ENCODE results near the gene HOMER1.

Gene HOMER1

GRCh38 chr5:79436821-79437220, 77.1 kb downstream of the HOMER1 start:
- H3K4me3 ChIP-seq (ENCODE audit: low read depth, low read length) = no peak overlapping the region
- TF ChIP-seq, protein P1, sequence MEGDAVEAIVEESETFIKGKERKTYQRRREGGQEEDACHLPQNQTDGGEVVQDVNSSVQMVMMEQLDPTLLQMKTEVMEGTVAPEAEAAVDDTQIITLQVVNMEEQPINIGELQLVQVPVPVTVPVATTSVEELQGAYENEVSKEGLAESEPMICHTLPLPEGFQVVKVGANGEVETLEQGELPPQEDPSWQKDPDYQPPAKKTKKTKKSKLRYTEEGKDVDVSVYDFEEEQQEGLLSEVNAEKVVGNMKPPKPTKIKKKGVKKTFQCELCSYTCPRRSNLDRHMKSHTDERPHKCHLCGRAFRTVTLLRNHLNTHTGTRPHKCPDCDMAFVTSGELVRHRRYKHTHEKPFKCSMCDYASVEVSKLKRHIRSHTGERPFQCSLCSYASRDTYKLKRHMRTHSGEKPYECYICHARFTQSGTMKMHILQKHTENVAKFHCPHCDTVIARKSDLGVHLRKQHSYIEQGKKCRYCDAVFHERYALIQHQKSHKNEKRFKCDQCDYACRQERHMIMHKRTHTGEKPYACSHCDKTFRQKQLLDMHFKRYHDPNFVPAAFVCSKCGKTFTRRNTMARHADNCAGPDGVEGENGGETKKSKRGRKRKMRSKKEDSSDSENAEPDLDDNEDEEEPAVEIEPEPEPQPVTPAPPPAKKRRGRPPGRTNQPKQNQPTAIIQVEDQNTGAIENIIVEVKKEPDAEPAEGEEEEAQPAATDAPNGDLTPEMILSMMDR (IDR thresholded peaks at IDR 0.05; ENCODE audit: insufficient read depth, low read depth, low read length, missing control alignments) = no peak
- DNase-seq (ENCODE audit: low read depth) = no peak

DNA sequence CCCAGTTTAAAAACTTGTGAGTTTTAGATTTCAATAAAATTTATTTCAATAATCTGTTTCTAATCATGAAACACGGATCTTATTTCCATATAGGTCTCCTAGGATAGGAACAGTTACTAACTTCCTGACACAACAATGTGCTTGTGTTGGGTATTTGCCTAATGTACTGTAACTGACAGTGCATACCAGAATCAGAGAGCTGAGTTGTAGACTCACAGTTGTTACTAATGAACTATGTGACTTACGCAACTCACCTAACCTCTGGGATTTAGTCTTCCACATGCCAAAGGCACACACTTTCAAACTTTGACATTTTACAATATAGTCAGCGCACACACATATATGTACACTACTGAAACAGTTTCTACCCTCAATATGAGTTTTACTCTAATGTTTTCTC, 77.7 kb downstream of the HOMER1 start:
- no peak for DNase-seq (ENCODE audit: low read depth)
- TF ChIP-seq, protein P1 (IDR thresholded peaks at IDR 0.05; ENCODE audit: insufficient read depth, low read depth, low read length, missing control alignments) = no peak
- H3K4me3 ChIP-seq (ENCODE audit: low read depth, low read length) = no peak overlapping the region

GRCh38 chr5:79430196-79430595, 83.7 kb downstream of the HOMER1 start:
- no peak for DNase-seq (ENCODE audit: low read depth)
- TF ChIP-seq, protein P1 (IDR thresholded peaks at IDR 0.05; ENCODE audit: insufficient read depth, low read depth, low read length, missing control alignments) = no peak

DNA sequence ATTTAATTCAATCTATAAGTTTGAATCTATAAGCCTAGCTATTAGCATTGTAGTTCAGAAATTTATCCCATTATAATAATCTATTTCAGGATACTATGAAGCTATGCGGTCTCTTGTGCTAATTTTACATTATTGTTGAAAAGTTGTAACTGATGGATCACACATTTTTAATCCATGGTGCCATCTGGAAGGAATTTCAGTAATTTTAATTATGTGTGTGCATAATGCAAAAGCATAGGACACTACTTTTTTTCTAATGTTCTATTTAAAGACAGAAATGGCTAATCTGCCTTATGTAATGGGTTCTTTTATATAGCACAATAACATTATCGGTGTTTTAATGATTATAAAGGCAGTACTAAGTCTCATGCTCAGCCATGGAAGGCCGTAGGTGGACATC, 90.6 kb downstream of the HOMER1 start:
- DNase-seq (ENCODE audit: low read depth) = no peak
- no peak overlapping the region for H3K4me3 ChIP-seq (ENCODE audit: low read depth, low read length)
- TF ChIP-seq, protein P1 (IDR thresholded peaks at IDR 0.05; ENCODE audit: insufficient read depth, low read depth, low read length, missing control alignments) = no peak

More at GRCh38 chr5:79430196-79430595, 83.7 kb downstream of the HOMER1 start:
- no peak overlapping the region for H3K4me3 ChIP-seq (ENCODE audit: low read depth, low read length)

- TF ChIP-seq, protein P1 (IDR thresholded peaks at IDR 0.05; ENCODE audit: insufficient read depth, low read depth, low read length, missing control alignments) = no peak
- no peak for DNase-seq (ENCODE audit: low read depth)
These were observed 93.7 kb downstream of the HOMER1 start for GRCh38 chr5:79420248-79420647.

DNA sequence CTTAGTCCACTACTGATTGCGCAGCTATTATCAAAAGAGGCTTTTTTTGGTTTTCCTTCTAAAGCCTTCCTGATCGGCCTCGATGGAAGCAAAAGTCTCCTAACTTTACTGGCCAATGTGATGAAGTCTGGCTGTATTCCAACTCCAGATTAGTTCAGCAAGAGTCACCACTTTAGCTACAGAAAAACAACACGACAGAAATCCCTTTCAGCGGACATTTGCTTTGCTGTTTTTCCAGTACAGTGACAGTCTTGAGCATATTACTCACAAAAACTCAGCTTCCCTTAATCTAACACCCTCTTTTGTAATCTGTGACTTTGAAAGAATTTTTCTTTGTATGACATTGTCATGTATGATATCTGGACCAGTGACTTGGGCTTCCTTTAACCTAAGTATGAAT, 95.7 kb downstream of the HOMER1 start:
- TF ChIP-seq, protein P1 (IDR thresholded peaks at IDR 0.05; ENCODE audit: insufficient read depth, low read depth, low read length, missing control alignments) = no peak
- no peak for DNase-seq (ENCODE audit: low read depth)

More at GRCh38 chr5:79420248-79420647, 93.7 kb downstream of the HOMER1 start:
- H3K4me3 ChIP-seq (ENCODE audit: low read depth, low read length) = no peak overlapping the region

DNA sequence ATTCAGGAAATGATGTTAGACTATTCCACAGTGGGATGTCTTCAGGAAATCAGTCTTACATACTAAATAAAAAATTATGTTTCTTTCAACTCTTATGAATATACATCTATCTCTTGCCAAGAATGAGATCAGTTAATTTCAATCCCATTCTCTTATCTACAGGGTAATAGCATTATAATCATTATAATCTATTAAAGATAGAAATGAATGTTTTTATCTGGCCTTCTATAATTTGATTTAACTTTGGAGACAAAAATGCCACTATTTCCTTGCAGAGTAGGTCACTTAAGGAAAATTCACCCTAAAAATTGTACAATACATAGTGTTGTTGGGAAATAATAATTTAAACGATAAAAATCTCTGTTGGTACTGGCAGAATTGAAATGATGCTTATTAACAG, 96.4 kb downstream of the HOMER1 start:
- H3K4me3 ChIP-seq (ENCODE audit: low read depth, low read length) = no peak overlapping the region
- TF ChIP-seq, protein P1 (IDR thresholded peaks at IDR 0.05; ENCODE audit: insufficient read depth, low read depth, low read length, missing control alignments) = no peak
- no peak for DNase-seq (ENCODE audit: low read depth)

More for the DNA sequence above, 95.7 kb downstream of the HOMER1 start:
- H3K4me3 ChIP-seq (ENCODE audit: low read depth, low read length) = no peak overlapping the region

Data from GM12865 (cell line).